NT2/D1 (cell line): ENCODE results near the gene ITGBL1.

ENCODE experiments used
- SUZ12 ChIP-seq: IDR thresholded peaks from 2 replicates; pipeline ENCODE4 v1.6.1; 2011; ENCODE audit not compliant: insufficient read length, insufficient read depth; ENCODE audit errors: extremely low read depth
- YY1 ChIP-seq: IDR thresholded peaks from 2 replicates; pipeline ENCODE4 v1.6.1; 2011; ENCODE audit not compliant: insufficient read length, insufficient read depth
- ZNF274 ChIP-seq: IDR thresholded peaks from 2 replicates; pipeline ENCODE4 v1.6.1; 2011; ENCODE audit warnings: mild to moderate bottlenecking, low read depth, low read length

- TF ChIP-seq YY1, result no peak
- no peak for TF ChIP-seq ZNF274
- no peak for TF ChIP-seq SUZ12
Observed at GRCh38 chr13:101567841-101568240, 115.4 kb downstream of the ITGBL1 start.
